Measurements from ENCODE around the gene LSS. TPM values are rescaled to one million over a fixed set of nuclear protein-coding genes. Genes with fewer than 3 reads are reported as not detected.

Gene LSS
- total and polyA plus RNA-seq, 2 experiments from 2014 or later: 86.9 to 112 TPM

DNA sequence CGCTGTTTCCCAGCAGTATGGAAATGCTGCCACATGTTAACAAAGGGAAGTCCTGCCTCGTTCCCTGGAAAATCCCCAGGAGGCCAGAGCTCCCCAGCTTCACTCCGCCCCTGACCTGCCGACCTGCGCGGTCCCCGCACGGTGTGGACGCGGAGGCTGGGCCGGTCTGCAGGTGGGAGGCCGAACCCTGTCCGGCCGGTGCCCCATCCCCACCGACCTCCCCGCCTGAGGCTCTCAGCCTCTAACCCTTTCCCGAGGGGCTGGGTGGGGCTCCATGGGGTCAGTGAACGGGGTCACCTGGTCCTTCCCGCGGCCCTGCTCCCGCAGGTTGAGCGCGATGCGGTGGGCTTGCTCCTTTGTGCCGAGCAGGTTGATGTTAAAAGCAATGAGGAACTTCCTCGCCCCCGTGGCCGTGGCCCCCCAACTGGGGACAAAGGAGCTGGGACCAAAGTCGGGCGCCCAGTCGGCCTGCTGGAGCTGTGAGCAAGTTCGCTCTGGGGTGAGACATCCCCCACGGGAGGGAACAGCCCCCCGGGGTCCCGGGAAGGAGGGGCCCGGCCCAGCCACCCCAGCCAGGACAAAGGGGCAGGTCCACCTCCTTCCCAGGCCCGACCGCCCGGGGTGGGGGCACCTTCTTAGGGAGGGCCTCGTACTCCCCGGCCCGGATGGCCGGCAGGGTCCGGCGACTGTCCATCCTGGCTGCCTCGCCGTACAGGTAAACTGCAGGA, 77.1 kb downstream of the LSS start:
- Histone ChIP-seq H3K36me3 (no peaks in the 10 kb centered on the region), H3K27ac (no peak overlapping the region), H3K9me3 (ENCODE audit: low read depth) (no peaks in the 10 kb centered on the region), H3K27me3 (no peaks in the 10 kb centered on the region), H3K4me3 (no peak overlapping the region), H3K4me1 (ENCODE audit: low read depth) (peaks cover 42% of the 10 kb centered on the region)
- DNase-seq (ENCODE audit: low read depth in 1 of 2, low spot score in 1 of 2): no peak
- no peak for TF ChIP-seq CTCF (IDR thresholded peaks at IDR 0.05; ENCODE audit: low read depth, low read length)

GRCh38 chr21:46150491-46151121, 78.0 kb downstream of the LSS start:
- Histone ChIP-seq H3K27me3 (no peaks in the 10 kb centered on the region), H3K27ac (no peak overlapping the region), H3K4me3 (no peak overlapping the region), H3K4me1 (ENCODE audit: low read depth) (peaks cover 36% of the 10 kb centered on the region), H3K9me3 (ENCODE audit: low read depth) (no peaks in the 10 kb centered on the region), H3K36me3 (no peaks in the 10 kb centered on the region)
- DNase-seq (ENCODE audit: low read depth in 1 of 2, low spot score in 1 of 2): no peak
- no peak for TF ChIP-seq CTCF (IDR thresholded peaks at IDR 0.05; ENCODE audit: low read depth, low read length)

- peaks cover 30% of the 10 kb centered on the region for H3K4me1 ChIP-seq (ENCODE audit: low read depth)
- no peak overlapping the region for H3K4me3 ChIP-seq
- no peaks in the 10 kb centered on the region for H3K27me3 ChIP-seq
- no peaks in the 10 kb centered on the region for H3K9me3 ChIP-seq (ENCODE audit: low read depth)
- H3K27ac ChIP-seq: no peak overlapping the region
- no peak for TF ChIP-seq CTCF (IDR thresholded peaks at IDR 0.05; ENCODE audit: low read depth, low read length)
- H3K36me3 ChIP-seq: no peaks in the 10 kb centered on the region
- DNase-seq (ENCODE audit: low read depth in 1 of 2, low spot score in 1 of 2): no peak
Measured at GRCh38 chr21:46150073-46150472, 78.5 kb downstream of the LSS start.

DNA sequence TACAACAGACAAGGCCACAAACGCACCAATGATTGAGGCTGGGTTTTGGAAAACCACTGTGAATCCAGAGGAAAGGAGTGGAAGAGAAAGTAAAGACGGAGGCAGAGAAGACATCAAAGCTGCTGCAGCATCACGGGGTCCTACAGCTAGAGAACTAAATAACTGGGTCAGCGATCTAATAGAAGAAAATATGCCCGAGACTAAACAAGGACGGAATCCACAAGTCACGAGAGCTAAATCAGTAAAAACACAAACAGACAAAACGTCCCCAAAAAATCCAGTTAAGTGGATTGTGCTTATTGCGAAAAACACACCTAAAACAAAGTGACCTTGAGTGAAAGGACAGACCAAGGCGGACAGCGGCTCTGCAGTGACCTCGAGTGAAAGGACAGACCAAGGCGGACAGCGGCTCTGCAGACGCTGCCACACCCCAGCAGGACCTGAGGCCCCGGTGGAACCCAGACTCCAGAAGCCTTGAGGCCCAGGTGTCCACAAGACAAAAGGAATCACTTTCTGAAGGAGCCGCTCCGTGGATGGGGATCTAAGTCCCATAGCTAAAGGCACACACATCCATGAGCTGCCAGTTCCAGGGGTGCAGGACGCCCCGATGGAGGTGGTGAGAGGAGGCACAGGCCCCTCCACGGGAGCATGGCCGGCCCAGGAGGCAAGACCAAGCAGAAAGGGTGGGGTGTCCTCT, 79.2 kb downstream of the LSS start:
- Histone ChIP-seq H3K27ac (no peak overlapping the region), H3K9me3 (ENCODE audit: low read depth) (no peaks in the 10 kb centered on the region), H3K27me3 (no peaks in the 10 kb centered on the region), H3K4me3 (no peak overlapping the region), H3K36me3 (no peaks in the 10 kb centered on the region), H3K4me1 (ENCODE audit: low read depth) (peaks cover 26% of the 10 kb centered on the region)
- DNase-seq (ENCODE audit: low read depth in 1 of 2, low spot score in 1 of 2): no peak
- TF ChIP-seq CTCF (IDR thresholded peaks at IDR 0.05; ENCODE audit: low read depth, low read length): no peak

GRCh38 chr21:46148106-46148505, 80.5 kb downstream of the LSS start:
- peaks cover 13% of the 10 kb centered on the region for H3K4me1 ChIP-seq (ENCODE audit: low read depth)
- no peak overlapping the region for H3K4me3 ChIP-seq
- no peaks in the 10 kb centered on the region for H3K36me3 ChIP-seq
- H3K27ac ChIP-seq: no peak overlapping the region
- no peaks in the 10 kb centered on the region for H3K27me3 ChIP-seq
- no peak for DNase-seq (ENCODE audit: low read depth in 1 of 2, low spot score in 1 of 2)
- TF ChIP-seq CTCF (IDR thresholded peaks at IDR 0.05; ENCODE audit: low read depth, low read length): no peak
- H3K9me3 ChIP-seq (ENCODE audit: low read depth): no peaks in the 10 kb centered on the region

All from cardiac muscle cell (in vitro differentiated cells and primary cell).